Testis (tissue), 3 donors: Measurements from ENCODE around the gene POLDIP2. TPM values are rescaled to one million over a fixed set of nuclear protein-coding genes. Genes with fewer than 3 reads are reported as not detected.

Experiments used
- DNase-seq: peaks from one replicate; pipeline ENCODE4 v3.0.0-alpha.2; 2019
- H3K27ac ChIP-seq, 2 donors: fragments of 200-600 bp; sonication (generic); one replicate each; pipeline ENCODE4 v1.5.1; 2019
- H3K27me3 ChIP-seq: fragments of 200-600 bp; sonication (generic); one replicate; pipeline ENCODE4 v1.5.1; 2019
- H3K36me3 ChIP-seq: fragments of 200-600 bp; sonication (generic); one replicate; pipeline ENCODE4 v1.5.1; 2017; ENCODE audit warnings: low read depth; ENCODE audit errors: missing control alignments
- H3K4me1 ChIP-seq: fragments of 200-600 bp; sonication (generic); one replicate; pipeline ENCODE4 v1.5.1; 2019
- H3K4me3 ChIP-seq, 2 donors: fragments of 200-600 bp; sonication (generic); one replicate each; pipeline ENCODE4 v1.5.1; 2017 to 2019
- H3K9me3 ChIP-seq: fragments of 200-600 bp; sonication (generic); one replicate; pipeline ENCODE4 v1.5.1; 2017
- CTCF ChIP-seq, 3 experiments: fragments of 450-650 bp in 2 of 3; fragments of 200-600 bp in 1 of 3; sonication (generic) in 1 of 3; IDR thresholded peaks; one replicate each; pipeline ENCODE4 v1.5.1; 2016 to 2019; ENCODE audit warnings: antibody characterized with exemption in 3 of 3, mild to moderate bottlenecking in 2 of 3, moderate library complexity in 1 of 3
- POLR2A ChIP-seq: fragments of 450-650 bp; IDR thresholded peaks from one replicate; pipeline ENCODE4 v1.6.1; 2017; ENCODE audit warnings: antibody characterized with exemption, mild to moderate bottlenecking, moderate library complexity
- WGBS, 2 donors: methylation state at CpG; one replicate each; pipeline ENCODE4 v1.1.5; 2018; 5-methylcytosine and 5-hydroxymethylcytosine counted together
- intact Hi-C: fragments of 100-400 bp; cut with DNase I; formaldehyde crosslinking; loops from one replicate; pipeline ENCODE4 v1.15.1; 2023; ENCODE audit warnings: low total_unique reads
- polyA plus RNA-seq: library from polyadenylated mRNA; stranded (reverse); fragments of 350-450 nt; fragmentation: Illumina TruSeq; extraction: RNeasy Lipid Tissue Mini Kit (QIAGEN cat#74804); gene quantifications from one replicate; pipeline ENCODE4 v1.2.3, GENCODE V29; 2014; ENCODE audit warnings: low read depth, low replicate concordance; ENCODE audit not compliant: insufficient read depth
- total RNA-seq, 2 donors: library from RNA; depleted of rRNA; stranded (reverse); fragments of >200 nt; gene quantifications; one replicate each; pipeline ENCODE4 v1.2.3, GENCODE V29; 2016

The POLDIP2 gene
- total and polyA plus RNA-seq, 3 donors from 2014 or later = 139 to 154 (median 143) TPM

DNA sequence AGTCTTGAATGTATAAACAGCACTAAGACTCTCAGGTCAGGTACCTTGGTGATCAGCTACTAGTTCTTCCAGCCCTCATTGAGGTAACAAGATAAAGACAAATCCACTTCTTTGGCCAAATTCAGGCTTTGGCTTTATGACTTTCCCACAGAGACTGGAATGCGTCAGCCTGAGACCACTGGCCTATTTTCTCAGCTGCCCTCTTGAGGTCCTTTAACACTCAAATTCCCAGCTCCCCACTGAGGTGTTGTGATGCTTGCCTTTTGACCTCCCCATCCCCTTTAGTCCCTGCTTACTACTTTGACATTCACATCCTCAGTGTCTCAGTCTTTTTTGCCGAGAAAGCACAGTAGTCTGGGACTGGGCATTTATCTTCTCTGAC is 11.1 kb downstream of the POLDIP2 start:
- peak overlapping the region; percentile 39 to 47 for H3K27ac ChIP-seq
- H3K4me3 ChIP-seq = no peak overlapping the region
- H3K36me3 ChIP-seq = no peaks in the 10 kb centered on the region
- DNase-seq = no peak
- TF ChIP-seq CTCF (IDR thresholded peaks at IDR 0.05) (no peak), POLR2A (no peak)
- no peaks in the 10 kb centered on the region for H3K27me3 ChIP-seq
- WGBS, 2 donors = 66 to 84% methylated on average over 2 of the region's 2 CpGs
- intact Hi-C loops = no loop called here
- H3K4me1 ChIP-seq = peaks cover 25% of the 10 kb centered on the region
- H3K9me3 ChIP-seq = no peaks in the 10 kb centered on the region

GRCh38 chr17:28345419-28346198 is 11.7 kb downstream of the POLDIP2 start:
- TF ChIP-seq CTCF (IDR thresholded peaks at IDR 0.05) = no peak
- no peak for TF ChIP-seq POLR2A
- WGBS, 2 donors = 74 to 77% methylated on average over 11 to 13 of the region's 13 CpGs
- DNase-seq = no peak
- Histone ChIP-seq H3K27me3 (no peaks in the 10 kb centered on the region), H3K36me3 (no peaks in the 10 kb centered on the region), H3K27ac (peak overlapping the region in 1 of 2 donors; percentile 39), H3K4me3 (no peak overlapping the region), H3K9me3 (no peaks in the 10 kb centered on the region), H3K4me1 (peaks cover 25% of the 10 kb centered on the region)
- intact Hi-C loops = no loop called here

GRCh38 chr17:28344435-28344901 is 12.9 kb downstream of the POLDIP2 start:
- intact Hi-C loops = no loop called here
- H3K4me1 ChIP-seq = peaks cover 25% of the 10 kb centered on the region
- no peaks in the 10 kb centered on the region for H3K27me3 ChIP-seq
- no peaks in the 10 kb centered on the region for H3K36me3 ChIP-seq
- DNase-seq = no peak
- H3K9me3 ChIP-seq = no peaks in the 10 kb centered on the region
- H3K27ac ChIP-seq = no peak overlapping the region
- TF ChIP-seq POLR2A (no peak), CTCF (IDR thresholded peaks at IDR 0.05) (no peak)
- WGBS, 2 donors = 90 to 96% methylated on average over 15 to 19 of the region's 19 CpGs
- H3K4me3 ChIP-seq = no peak overlapping the region

- 94 to 97% methylated on average over 9 of the region's 9 CpGs for whole genome bisulfite sequencing, 2 donors
- Histone ChIP-seq H3K4me3 (no peak overlapping the region), H3K36me3 (no peaks in the 10 kb centered on the region), H3K27me3 (no peaks in the 10 kb centered on the region), H3K27ac (no peak overlapping the region), H3K9me3 (no peaks in the 10 kb centered on the region), H3K4me1 (peaks cover 25% of the 10 kb centered on the region)
- no peak for DNase-seq
- TF ChIP-seq CTCF (IDR thresholded peaks at IDR 0.05) (no peak), POLR2A (no peak)
- intact Hi-C loops = no loop called here
These were observed 13.3 kb downstream of the POLDIP2 start for GRCh38 chr17:28344011-28344410.

- WGBS, 2 donors = 81 to 87% methylated on average over 10 of the region's 10 CpGs
- DNase-seq = no peak
- Histone ChIP-seq H3K9me3 (no peaks in the 10 kb centered on the region), H3K36me3 (no peaks in the 10 kb centered on the region), H3K27ac (no peak overlapping the region), H3K4me1 (peaks cover 26% of the 10 kb centered on the region), H3K4me3 (no peak overlapping the region), H3K27me3 (no peaks in the 10 kb centered on the region)
- no peak for TF ChIP-seq POLR2A
- TF ChIP-seq CTCF (IDR thresholded peaks at IDR 0.05) = no peak
- intact Hi-C loops = no loop called here
These were observed 13.8 kb downstream of the POLDIP2 start for GRCh38 chr17:28343491-28343932.
